Measurements from ENCODE around the gene ASAH2B.
"Not testable (repeated sequence)": the region's sequence is repeated elsewhere in the genome, so short reads cannot be mapped to it uniquely, and the experiment has no call there.

ASAH2B gene

GRCh38 chr10:50739618-50740292 lies at the start of gene ASAH2B:
TSS of gene ASAH2B (plus strand) at chr10:50739936. CDS start at chr10:50745131, 5,195 bp downstream.
- peak; percentile 1 for DNase-seq

- DNase-seq = not testable (repeated sequence)
Observed at GRCh38 chr10:50697819-50698218, 41.9 kb upstream of the ASAH2B start.

- DNase-seq = not testable (repeated sequence)
Observed at GRCh38 chr10:50701947-50702346, 37.8 kb upstream of the ASAH2B start.

GRCh38 chr10:50702997-50703396 lies 36.7 kb upstream of the ASAH2B start:
- not testable (repeated sequence) for DNase-seq

- DNase-seq = not testable (repeated sequence)
Observed at GRCh38 chr10:50704436-50705079, 35.2 kb upstream of the ASAH2B start.

- DNase-seq = not testable (repeated sequence)
Observed at GRCh38 chr10:50706006-50706405, 33.7 kb upstream of the ASAH2B start.

GRCh38 chr10:50710241-50710640 lies 29.5 kb upstream of the ASAH2B start:
- DNase-seq = not testable (repeated sequence)

GRCh38 chr10:50723812-50724211 lies 15.9 kb upstream of the ASAH2B start:
- DNase-seq = not testable (repeated sequence)

GRCh38 chr10:50728112-50728511 lies 11.6 kb upstream of the ASAH2B start:
- DNase-seq = not testable (repeated sequence)

GRCh38 chr10:50738987-50739617 lies 634 bp upstream of the ASAH2B start:
- DNase-seq = not testable (repeated sequence)

GRCh38 chr10:50740293-50740648 lies 535 bp downstream of the ASAH2B start:
- no peak for DNase-seq

GRCh38 chr10:50742820-50743219 lies 3.1 kb downstream of the ASAH2B start:
- not testable (repeated sequence) for DNase-seq

- DNase-seq = not testable (repeated sequence)
Observed at GRCh38 chr10:50766774-50767513, 27.2 kb downstream of the ASAH2B start.

- DNase-seq = not testable (repeated sequence)
Observed at GRCh38 chr10:50772042-50772441, 32.3 kb downstream of the ASAH2B start.

- DNase-seq = not testable (repeated sequence)
Observed at GRCh38 chr10:50774868-50775267, 35.1 kb downstream of the ASAH2B start.

- not testable (repeated sequence) for DNase-seq
Observed at GRCh38 chr10:50780036-50780435, 40.3 kb downstream of the ASAH2B start.

- DNase-seq = not testable (repeated sequence)
Observed at GRCh38 chr10:50782017-50782416, 42.3 kb downstream of the ASAH2B start.

- DNase-seq = not testable (repeated sequence)
Observed at GRCh38 chr10:50787962-50788361, 48.2 kb downstream of the ASAH2B start.

- DNase-seq = no peak
Observed at GRCh38 chr10:50788951-50789945, 49.5 kb downstream of the ASAH2B start.

- no peak for DNase-seq
Observed at GRCh38 chr10:50794490-50794889, 54.8 kb downstream of the ASAH2B start.

- no peak for DNase-seq
Observed at GRCh38 chr10:50796693-50797092, 57.0 kb downstream of the ASAH2B start.

- DNase-seq = no peak
Observed at GRCh38 chr10:50798297-50798696, 58.6 kb downstream of the ASAH2B start.

Measured in NCI-H2081 treated with DMSO at 0.1 percent for 48 hours (cell line).